IPS-18c (cell line): ENCODE data around the gene LDLR.
"Not testable (repeated sequence)": the region's sequence is repeated elsewhere in the genome, so short reads cannot be mapped to it uniquely, and the experiment has no call there.

Source experiments
- H3K4me3 ChIP-seq: 2 replicates; pipeline ENCODE4 v1.7.0; 2013; ENCODE audit warnings: low read depth, mild to moderate bottlenecking, low read length, moderate library complexity; ENCODE audit not compliant: insufficient read depth
- H3K9me3 ChIP-seq: one replicate; pipeline ENCODE4 v1.6.1; 2013; ENCODE audit warnings: mild to moderate bottlenecking, low read length, moderate library complexity; ENCODE audit not compliant: control insufficient read depth, insufficient read depth

LDLR gene

GRCh38 chr19:11066326-11066725 lies 22.9 kb upstream of the LDLR start:
- H3K4me3 ChIP-seq, result no peak overlapping the region

DNA sequence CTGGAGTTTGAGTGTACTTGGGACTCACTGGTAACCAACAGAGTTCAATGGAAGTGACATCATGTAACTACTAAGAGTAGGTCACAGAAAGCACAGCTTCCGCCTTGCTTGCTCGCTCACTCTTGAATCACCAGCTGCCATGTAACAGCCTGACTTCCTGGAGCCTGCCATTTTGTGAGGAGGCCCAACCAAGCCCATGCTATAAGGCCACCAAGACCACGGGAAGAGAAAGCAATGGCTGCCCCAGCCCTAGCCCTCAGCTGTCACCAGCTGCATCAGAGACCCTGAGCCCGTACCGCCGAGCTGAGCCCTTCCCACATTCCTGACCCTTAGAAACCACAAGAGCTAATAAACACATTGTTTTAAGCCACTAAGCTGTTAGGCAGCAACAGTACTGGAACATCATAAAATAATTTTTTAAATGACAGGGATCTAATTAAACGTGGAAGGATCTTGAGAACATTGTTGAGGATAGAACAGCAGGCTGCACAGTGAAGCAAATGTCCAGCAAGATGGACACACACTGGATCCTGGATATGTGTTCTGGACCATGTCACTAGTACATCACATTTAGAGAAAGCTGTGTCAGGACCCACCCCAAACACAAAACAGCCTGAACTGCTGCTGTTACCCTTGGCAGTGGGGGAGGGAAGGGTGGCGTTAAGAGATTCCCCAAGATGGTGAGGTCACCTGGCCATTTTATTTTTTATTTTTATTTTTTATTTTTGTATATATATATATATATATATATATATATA lies 21.7 kb upstream of the LDLR start:
- Histone ChIP-seq H3K9me3 (no peaks in the 10 kb centered on the region), H3K4me3 (no peak overlapping the region)

More at GRCh38 chr19:11066326-11066725, 22.9 kb upstream of the LDLR start:
- no peaks in the 10 kb centered on the region for H3K9me3 ChIP-seq

- Histone ChIP-seq H3K9me3 (no peaks in the 10 kb centered on the region), H3K4me3 (no peak overlapping the region)
Measured at GRCh38 chr19:11069561-11069960, 19.7 kb upstream of the LDLR start.

GRCh38 chr19:11070123-11070522 lies 19.1 kb upstream of the LDLR start:
- Histone ChIP-seq H3K9me3 (no peaks in the 10 kb centered on the region), H3K4me3 (no peak overlapping the region)

GRCh38 chr19:11073568-11073967 lies 15.7 kb upstream of the LDLR start:
- H3K9me3 ChIP-seq, result no peaks in the 10 kb centered on the region
- H3K4me3 ChIP-seq, result no peak overlapping the region

DNA sequence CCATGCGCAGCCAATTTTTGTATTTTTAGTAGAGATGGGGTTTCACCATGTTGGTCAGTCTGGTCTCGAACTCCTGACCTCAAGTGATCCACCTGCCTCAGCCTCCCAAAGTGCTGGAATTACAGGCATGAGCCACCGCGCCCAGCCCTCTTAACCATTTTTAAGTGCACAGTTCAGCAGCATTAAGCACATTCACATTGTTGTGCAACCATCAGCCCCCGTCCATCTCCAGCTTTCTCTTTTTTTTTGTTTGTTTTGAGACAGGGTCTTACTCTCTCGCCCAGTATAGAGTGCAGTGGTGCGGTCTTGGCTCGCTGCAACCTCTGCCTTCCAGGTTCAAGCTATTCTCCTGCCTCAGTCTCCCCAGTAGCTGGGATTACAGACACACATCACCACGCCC lies 12.5 kb upstream of the LDLR start:
- not testable (repeated sequence) for H3K4me3 ChIP-seq, H3K9me3 ChIP-seq

DNA sequence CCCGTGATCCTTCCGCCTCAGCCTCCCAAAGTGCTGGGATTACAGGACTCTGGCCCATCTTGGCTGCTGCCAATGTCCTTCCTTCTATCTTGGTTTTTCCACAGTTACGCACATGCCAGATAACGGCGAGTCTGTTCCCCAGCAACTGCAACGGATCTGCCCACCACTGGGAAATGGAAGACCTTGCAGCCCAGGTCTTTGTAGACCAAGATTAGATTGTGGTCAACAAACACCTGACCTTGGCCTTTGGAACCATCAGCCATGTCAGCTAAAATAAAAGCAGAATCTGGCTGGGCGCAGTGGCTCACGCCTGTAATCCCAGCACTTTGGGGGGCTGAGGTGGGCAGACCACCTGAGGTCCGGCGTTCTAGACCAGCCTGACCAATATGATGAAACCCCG lies 10.4 kb upstream of the LDLR start:
- Histone ChIP-seq H3K9me3 (no peaks in the 10 kb centered on the region), H3K4me3 (no peak overlapping the region)

DNA sequence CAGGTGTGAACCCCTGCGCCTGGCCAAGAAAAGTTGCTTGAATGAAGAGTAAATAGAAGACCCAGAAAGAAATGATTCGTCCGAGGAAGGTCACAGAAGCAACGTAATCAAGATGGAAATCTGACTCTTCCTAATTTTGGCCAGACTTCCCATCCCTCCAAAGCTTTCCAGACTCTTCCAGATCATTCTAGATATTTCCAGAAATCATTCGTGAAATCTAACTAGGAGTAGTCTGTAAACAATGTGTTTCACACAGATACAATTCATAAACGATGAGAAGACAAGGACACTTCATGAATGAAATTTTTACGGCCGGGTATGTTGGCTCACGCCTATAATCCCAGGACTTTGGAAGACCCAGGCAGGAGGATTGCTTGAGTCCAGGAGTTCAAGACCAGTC lies 9.3 kb upstream of the LDLR start:
- no peak overlapping the region for H3K4me3 ChIP-seq
- H3K9me3 ChIP-seq, result no peaks in the 10 kb centered on the region

GRCh38 chr19:11087870-11088505 lies 1.3 kb upstream of the LDLR start:
- H3K9me3 ChIP-seq, result no peaks in the 10 kb centered on the region
- H3K4me3 ChIP-seq, result no peak overlapping the region

GRCh38 chr19:11088506-11089253 lies 583 bp upstream of the LDLR start:
- H3K9me3 ChIP-seq, result no peaks in the 10 kb centered on the region
- peak overlapping the region; percentile 82; the same call in 1 of the 2 replicates for H3K4me3 ChIP-seq

DNA sequence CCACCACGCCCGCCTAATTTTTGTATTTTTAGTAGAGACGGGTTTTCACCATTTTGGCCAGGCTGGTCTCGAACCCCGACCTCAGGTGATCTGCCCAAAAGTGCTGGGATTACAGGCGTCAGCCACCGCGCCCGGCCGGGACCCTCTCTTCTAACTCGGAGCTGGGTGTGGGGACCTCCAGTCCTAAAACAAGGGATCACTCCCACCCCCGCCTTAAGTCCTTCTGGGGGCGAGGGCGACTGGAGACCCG lies 676 bp downstream of the LDLR start:
- H3K4me3 ChIP-seq, result peak overlapping the region; percentile 82
- not testable (repeated sequence) for H3K9me3 ChIP-seq

GRCh38 chr19:11090264-11090996 lies 1.2 kb downstream of the LDLR start:
- Histone ChIP-seq H3K4me3 (peak overlapping the region; percentile 92), H3K9me3 (no peaks in the 10 kb centered on the region)

DNA sequence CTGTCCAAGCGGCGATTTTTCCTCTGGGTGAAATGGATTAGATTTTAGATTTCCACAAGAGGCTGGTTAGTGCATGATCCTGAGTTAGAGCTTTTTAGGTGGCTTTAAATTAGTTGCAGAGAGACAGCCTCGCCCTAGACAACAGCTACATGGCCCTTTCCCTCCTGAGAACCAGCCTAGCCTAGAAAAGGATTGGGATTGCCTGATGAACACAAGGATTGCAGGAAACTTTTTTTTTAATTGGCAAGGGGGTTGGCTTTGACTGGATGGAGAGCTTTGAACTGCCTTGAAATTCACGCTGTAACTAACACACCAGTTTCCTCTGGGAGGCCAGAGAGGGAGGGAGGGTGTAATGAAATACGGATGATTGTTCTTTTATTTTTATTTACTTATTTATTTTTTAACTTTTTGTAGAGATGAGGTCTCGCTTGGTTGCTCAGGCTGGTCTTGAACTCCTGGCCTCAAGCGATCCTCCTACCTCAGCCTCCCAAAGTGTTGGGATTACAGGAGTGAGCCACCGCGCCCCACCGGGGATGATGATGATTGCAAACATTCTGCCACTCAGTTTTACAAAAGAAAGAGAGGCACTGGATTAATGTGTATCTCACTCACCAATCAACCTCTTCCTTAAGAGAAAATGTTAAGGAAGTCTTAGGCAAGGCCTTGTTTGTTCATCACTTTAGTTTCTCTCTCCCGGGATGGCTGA lies 1.9 kb downstream of the LDLR start:
- peak overlapping the region; percentile 92 for H3K4me3 ChIP-seq
- H3K9me3 ChIP-seq, result no peaks in the 10 kb centered on the region

GRCh38 chr19:11091703-11092153 lies 2.5 kb downstream of the LDLR start:
- H3K9me3 ChIP-seq, result no peaks in the 10 kb centered on the region
- H3K4me3 ChIP-seq, result peak overlapping the region; percentile 92

GRCh38 chr19:11092181-11092538 lies 2.9 kb downstream of the LDLR start:
- Histone ChIP-seq H3K4me3 (no peak overlapping the region), H3K9me3 (no peaks in the 10 kb centered on the region)

DNA sequence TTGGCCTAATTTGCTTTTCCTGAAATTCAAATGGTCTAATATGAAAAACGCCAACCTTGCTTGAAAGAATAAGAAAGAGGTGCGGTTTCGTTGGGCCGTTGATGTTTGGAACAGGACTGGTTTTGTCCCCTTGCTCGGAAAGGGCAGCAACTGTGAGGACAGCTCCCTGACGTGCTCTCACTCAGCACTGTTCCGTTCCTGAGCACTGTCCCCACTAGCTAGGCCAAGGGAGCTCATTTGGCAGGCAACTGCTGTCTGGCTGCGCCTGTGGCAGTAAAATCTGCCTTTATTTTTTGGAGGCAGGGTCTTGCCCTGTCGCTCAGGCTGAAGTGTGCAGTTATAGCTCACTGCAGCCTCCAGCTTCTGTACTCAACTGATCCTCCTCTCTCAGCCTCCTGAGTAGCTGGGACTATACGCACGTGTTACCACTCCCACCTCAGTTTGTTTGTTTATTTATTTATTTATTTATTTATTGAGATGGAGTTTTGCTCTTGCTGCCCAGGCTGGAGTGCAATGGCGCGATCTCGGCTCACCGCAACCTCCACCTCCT lies 4.5 kb downstream of the LDLR start:
- Histone ChIP-seq H3K4me3 (no peak overlapping the region), H3K9me3 (no peaks in the 10 kb centered on the region)

GRCh38 chr19:11094520-11094894 lies 5.2 kb downstream of the LDLR start:
- Histone ChIP-seq H3K9me3 (no peaks in the 10 kb centered on the region), H3K4me3 (no peak overlapping the region)
